Stimulated activated CD4-positive, alpha-beta T cell treated with anti-CD3 and anti-CD28 coated beads, Interleukin-4, amount 100 ng/mL, for 48 hours (primary cell): ENCODE results near the gene CAMK2B.
"Not testable (repeated sequence)": the region's sequence is repeated elsewhere in the genome, so short reads cannot be mapped to it uniquely, and the experiment has no call there.

ENCODE experiments used
- DNase-seq, 2 donors: peaks; one replicate each; pipeline ENCODE4 v3.0.0-alpha.2; 2020; ENCODE audit warnings: low read depth in 2 of 2

Gene CAMK2B

GRCh38 chr7:44193011-44193802, 132.2 kb downstream of the CAMK2B start:
- DNase-seq, result no peak

GRCh38 chr7:44191171-44191570, 134.2 kb downstream of the CAMK2B start:
- no peak for DNase-seq

DNA sequence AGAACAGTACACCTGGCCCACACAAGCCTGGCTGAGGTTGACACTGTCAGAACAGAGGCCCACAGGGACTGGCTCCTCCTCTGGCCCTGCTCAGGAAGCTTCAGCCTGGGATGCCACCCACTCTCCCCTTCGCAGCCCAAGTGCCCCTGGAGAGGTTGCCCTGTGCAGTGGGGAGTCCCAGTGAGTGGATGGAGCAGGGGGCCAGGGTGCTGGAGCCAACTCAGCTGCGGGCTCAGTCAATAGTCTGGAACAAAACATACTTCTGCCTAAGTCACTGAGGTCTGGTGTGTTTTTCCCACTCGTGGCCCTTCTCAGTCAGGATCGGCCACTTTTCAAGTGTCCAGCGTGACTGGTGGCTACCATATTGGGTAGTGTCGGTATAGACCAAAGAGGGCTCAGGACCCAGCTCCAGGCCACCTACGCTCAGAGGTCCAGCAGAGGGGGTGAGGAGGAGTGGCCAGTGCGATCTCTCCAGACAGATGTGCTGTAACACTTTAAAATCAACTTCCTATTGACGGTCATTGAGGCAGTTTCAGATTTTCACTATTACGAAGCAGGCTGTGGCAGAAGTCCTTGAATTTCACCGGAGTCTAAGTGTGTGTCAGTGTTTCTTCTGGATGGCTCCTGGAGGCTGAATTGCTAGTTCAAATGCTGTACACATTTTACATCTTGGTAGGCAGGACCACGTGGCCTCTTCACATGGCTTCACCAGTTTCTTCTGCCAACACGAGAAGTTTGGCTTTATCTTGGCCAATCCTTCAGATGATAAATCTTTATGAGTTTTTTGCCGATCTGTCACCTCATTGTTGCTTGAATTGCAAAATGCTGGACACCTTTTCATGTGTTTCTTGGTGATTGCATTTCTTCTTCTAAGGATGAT, 135.2 kb downstream of the CAMK2B start:
- no peak for DNase-seq

GRCh38 chr7:44189286-44189992, 136.0 kb downstream of the CAMK2B start, which contains the start of gene GCK:
Gene GCK (minus strand): TSS chr7:44189439. CDS start chr7:44188953, 486 bp downstream.
- no peak for DNase-seq

- no peak for DNase-seq
Measured at GRCh38 chr7:44188480-44189225, 136.7 kb downstream of the CAMK2B start.

DNA sequence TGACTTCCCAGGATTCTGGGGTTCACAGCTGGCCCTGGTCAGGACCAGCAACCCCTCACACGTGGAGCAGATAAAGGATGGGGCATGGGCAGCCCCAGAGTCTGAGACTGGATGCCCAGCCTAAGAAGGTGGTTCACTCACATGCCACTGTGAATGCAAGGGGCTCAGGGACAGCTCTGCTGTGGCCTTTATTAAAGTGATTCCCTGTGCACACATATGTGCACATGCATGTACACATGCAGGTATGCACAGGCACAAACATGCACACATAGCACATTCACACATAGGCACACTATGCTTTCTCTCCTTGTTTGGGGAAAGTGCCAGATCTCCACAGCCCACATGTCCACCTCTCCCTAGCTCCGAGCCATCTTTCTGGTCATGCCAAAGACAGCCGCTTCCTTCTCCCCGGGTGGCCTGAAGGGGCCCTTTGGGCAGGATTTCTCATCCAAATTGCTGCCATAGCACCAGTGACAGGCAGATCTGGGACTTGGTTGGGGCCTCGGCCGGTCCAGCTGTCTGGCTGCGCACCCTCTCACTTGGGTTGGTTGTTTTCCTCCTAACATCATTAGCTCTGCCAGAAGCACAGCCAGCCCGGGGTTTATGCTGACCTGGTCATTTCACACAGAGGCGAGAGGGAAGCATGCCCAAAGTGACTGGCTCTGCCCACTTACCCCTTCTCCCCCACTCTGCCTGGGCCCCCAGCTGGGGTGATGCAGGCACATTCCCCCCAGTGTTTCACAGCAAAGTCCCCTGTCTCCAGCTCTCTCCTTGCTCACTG, 137.6 kb downstream of the CAMK2B start:
- no peak for DNase-seq

DNA sequence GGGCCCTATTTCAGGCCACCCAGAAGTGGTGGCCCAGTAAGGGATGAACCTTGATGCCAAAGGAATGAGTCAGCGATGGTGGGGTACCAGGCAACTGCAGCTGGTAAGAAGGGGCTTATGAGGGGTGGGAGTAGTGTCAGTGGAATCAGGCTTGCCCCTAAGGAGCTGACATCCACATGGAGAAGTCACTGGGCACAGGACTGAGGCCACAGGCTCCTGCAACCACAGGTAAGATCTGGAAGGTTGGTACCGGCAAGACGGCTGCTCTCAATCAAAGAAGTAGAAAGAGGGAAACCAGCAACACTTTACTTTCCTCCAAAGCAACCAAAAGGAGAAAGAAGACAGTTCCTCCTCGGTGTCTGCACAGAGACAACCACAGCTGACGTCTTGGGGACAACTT, 138.7 kb downstream of the CAMK2B start:
- DNase-seq, result no peak

DNA sequence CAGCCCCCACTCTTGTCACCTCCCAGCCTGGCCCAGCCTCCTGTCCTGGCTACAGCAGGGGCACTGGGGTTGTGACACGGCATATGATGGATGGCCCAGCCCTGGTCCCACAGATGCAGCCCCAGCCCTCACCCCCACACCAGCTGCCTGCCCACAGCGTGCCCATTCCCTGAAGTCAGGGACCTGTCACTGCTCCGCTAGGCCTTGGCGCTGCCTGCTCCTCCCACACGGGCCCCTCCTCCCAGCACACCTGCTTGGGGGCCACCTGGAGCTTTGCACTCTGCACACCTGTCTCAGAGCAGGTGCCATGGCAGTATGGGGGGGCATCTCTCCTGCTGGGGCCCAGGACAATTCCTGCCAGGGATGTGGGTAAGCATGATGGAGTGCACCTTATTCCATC, 139.7 kb downstream of the CAMK2B start:
- no peak for DNase-seq

- no peak for DNase-seq
Measured at GRCh38 chr7:44184873-44185446, 140.4 kb downstream of the CAMK2B start.

DNA sequence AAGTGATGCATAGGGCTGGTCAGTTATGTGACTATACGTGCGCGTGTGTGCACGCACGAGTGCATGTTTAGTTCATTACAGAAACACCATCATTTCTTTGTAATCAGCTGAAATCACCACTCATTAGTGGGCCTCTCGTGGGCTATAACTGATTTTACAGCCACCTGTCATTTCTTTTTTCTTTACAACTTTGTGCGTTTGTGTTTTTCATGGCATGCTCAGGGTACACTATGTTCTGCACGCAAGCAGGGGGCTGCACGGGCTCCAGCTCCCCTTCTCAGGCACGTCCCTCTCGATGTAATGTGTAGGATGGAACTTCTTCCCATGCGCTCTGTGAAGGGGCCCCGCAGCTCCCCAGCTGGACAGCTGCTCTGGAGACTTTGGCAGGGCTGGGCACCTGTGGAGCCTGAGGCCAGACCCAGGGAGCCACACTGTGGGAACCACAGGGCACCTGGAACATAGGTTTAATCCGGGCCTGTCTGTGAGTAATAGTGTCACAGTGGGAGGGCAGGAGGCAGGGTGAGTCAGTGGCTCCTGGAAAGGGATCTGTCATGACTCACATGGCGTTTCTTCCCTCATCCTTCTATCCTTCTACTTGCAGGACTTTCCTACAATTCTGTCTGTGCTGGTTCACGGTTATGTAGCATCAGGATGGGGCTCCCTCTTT, 141.1 kb downstream of the CAMK2B start:
- no peak for DNase-seq

DNA sequence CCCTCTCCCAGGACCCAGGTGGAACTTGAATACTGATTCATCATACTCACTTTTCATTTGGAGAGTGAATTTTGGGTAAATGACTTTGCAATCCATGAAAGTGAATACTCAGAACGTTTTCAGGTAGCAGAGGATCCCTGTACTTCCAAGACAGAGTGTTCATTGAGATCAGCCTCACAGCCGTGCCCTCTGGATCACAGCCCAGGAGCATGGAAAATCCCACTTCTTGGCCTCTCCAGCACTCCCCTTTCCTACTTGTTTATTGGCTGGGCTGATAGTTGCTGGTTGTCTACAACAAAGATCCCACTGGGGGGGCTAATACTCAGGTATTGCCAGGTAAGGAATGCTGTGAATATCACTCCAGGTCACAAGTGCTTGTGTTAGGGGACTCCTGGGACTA, 142.0 kb downstream of the CAMK2B start:
- no peak for DNase-seq

DNA sequence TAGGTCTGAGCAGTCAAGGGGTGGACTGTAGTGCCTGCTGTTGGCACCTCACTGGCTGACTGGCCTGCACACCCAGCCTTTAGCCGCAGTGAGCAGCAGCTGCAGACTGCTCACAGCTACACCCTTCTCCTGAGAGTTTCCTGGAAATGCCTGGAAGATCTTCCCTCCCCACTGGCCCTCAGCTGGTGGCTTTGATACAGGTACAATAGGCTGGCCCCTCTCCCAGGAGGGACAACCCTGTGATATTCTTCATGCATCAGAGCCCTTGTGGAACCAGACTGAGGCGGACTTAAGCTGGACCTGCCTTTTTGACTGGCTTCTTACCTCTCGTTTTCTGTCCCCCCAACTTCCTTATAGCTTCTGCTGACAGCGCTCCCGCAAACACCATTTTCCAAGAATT, 142.6 kb downstream of the CAMK2B start:
- no peak for DNase-seq

- no peak for DNase-seq
Measured at GRCh38 chr7:44180631-44181030, 144.8 kb downstream of the CAMK2B start.

- DNase-seq, result no peak
Measured at GRCh38 chr7:44177570-44178131, 147.7 kb downstream of the CAMK2B start.

DNA sequence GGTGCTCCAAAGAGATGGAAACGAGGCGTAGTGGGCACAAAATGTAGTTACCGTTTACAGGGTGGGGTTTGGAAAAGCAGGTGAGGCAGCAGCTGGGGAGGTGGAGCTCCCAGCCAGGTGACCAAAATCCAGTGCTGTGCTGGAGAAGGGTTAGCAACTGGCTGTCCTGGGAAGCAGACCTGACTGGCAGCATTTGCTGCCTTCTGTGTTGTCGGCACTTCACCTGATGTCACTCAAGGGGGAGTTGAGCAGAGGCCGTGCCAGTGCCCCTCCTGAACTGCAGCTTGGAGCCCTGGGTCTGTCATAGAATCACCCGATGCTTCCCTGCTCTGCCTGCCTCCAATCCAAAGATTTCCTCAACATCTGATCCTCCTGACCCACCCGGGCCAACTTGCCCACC, 148.9 kb downstream of the CAMK2B start:
- no peak for DNase-seq

- DNase-seq, result no peak
Measured at GRCh38 chr7:44175730-44176129, 149.7 kb downstream of the CAMK2B start.

DNA sequence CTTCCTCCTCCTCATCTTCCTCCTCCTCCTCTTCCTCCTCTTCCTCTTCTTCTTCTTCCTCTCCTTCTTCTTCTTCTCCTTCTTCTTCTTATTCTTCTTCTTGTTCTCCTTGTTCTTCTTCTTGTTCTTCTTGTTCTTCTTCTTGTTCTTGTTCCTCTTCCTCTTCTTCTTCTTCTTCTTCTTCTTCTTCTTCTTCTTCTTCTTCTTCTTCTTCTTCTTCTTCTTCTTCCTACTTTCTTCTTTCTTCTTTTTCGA, 150.8 kb downstream of the CAMK2B start:
- DNase-seq, result not testable (repeated sequence)

GRCh38 chr7:44173911-44174693, 151.3 kb downstream of the CAMK2B start:
- no peak for DNase-seq
